Motor neuron (in vitro differentiated cells): ENCODE data around the gene ZW10. TPM values are rescaled to one million over a fixed set of nuclear protein-coding genes. Genes with fewer than 3 reads are reported as not detected.

Experiments used
- ATAC-seq, 8 experiments: fragments of 200-7000 bp; cut with Tn5 transposase; replicated peaks in 6 of 8; 2 replicates each; pipeline ENCODE4 v1.8.0; 2021; ENCODE audit warnings: mild to moderate bottlenecking in 8 of 8, moderate library complexity in 8 of 8
- H3K27ac ChIP-seq, 2 donors: fragments of 250-450 bp; sonication (Bioruptor Pico); 2 replicates each; pipeline ENCODE4 v1.9.0; 2021; ENCODE audit warnings: antibody characterized with exemption in 2 of 2, mild to moderate bottlenecking in 2 of 2, moderate library complexity in 1 of 2
- H3K4me1 ChIP-seq, 2 donors: fragments of 250-450 bp; sonication (Bioruptor Pico); replicated peaks in 1 of 2; 2 replicates each; pipeline ENCODE4 v1.6.1; 2021; ENCODE audit warnings: antibody characterized with exemption in 2 of 2, mild to moderate bottlenecking in 2 of 2, moderate library complexity in 1 of 2
- H3K4me3 ChIP-seq, 5 donors: fragments of 250-450 bp; sonication (Bioruptor Pico); 2 replicates each; pipeline ENCODE4 v1.9.0; 2021; ENCODE audit warnings: antibody characterized with exemption in 5 of 5, mild to moderate bottlenecking in 5 of 5, moderate library complexity in 4 of 5
- WGBS, 10 experiments: fragments of 450-650 bp; shearing (Covaris generic); methylation state at CpG; one replicate each; pipeline ENCODE4 v1.0.0; 2022; 5-methylcytosine and 5-hydroxymethylcytosine counted together
- in situ Hi-C, 9 experiments: fragments of 400-800 bp; cut with MboI; loops; one replicate each; pipeline ENCODE4 v1.15.0; 2021; ENCODE audit warnings: low sequenced_read_pairs in 9 of 9, low pct_unique_long_range_greater_than_20kb in 2 of 9; ENCODE audit not compliant: unreplicated experiment in 9 of 9
- total RNA-seq, 8 experiments: library from RNA; unstranded; fragments of 300-600 nt; gene quantifications; 2 replicates each; pipeline versions ENCODE4 v1.2.3 to v1.2.4, GENCODE V29; 2022

The ZW10 gene
- total RNA-seq, 8 experiments from 2014 or later = 10.1 to 25.5 (median 17.9) TPM

DNA sequence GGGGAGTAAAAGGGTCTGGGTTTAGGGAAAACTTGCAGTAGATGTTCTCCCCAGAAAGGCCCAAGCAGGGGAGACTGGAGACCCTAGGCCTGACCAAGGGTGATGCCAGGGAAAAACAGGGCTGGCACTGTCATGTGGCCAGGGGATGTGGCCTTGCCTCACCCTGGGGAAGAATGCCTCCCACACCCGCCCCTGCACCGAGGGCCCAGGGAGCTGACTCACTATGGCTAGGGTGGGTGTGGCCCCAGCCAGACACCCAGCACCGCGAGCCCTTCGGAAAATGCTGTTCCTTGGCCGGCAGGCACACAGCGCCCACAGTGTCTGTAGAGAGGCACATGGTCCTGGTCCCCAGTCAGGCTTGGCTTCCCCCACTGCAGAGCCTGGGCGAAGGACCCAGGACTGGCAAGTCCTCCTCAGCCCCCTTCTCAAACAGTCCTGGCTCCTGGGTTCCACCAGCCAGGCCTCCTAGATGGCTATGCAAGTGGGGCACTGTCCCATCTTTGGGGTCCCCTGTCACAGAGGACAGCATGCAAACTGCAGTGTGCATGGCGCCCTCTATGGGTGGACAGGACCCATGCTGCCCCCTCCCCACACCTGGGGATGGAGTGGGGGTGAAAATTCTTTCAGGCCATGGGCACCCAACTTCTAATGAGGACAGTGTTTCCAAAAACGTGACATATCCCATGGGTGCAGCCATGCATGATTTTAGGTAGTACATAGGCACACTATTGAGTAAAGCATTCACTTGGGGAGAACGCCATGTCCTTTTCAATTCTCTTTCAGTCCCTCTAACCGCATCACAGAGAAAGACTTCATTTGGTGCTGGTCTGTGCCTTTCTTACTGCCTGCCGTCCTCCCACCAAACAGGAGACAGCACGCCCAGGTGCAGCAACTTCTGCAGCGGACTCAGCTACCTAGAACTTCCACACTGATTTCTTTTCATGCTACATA, 82.6 kb downstream of the ZW10 start:
- H3K4me3 ChIP-seq = no peak overlapping the region
- 20 to 94% (median 83%) methylated on average over 1 to 10 of the region's 15 CpGs; no CpG with 5 or more reads in 2 of the 10 experiments for WGBS, 10 experiments
- H3K27ac ChIP-seq = no peak overlapping the region
- H3K4me1 ChIP-seq = no peaks in the 10 kb centered on the region
- in situ Hi-C loops = no loop called here
- ATAC-seq = peak; percentile 29 to 99 (median 52)

- Histone ChIP-seq H3K27ac (no peak overlapping the region), H3K4me3 (no peak overlapping the region), H3K4me1 (no peaks in the 10 kb centered on the region)
- in situ Hi-C loops = no loop called here
- peak in 2 of 8 experiments; percentile 13 to 17 for ATAC-seq
- 80 to 87% (median 86%) methylated on average over 1 to 4 of the region's 19 CpGs; no CpG with 5 or more reads in 7 of the 10 experiments for WGBS, 10 experiments
Observed at GRCh38 chr11:113689768-113690618, 83.5 kb downstream of the ZW10 start.

DNA sequence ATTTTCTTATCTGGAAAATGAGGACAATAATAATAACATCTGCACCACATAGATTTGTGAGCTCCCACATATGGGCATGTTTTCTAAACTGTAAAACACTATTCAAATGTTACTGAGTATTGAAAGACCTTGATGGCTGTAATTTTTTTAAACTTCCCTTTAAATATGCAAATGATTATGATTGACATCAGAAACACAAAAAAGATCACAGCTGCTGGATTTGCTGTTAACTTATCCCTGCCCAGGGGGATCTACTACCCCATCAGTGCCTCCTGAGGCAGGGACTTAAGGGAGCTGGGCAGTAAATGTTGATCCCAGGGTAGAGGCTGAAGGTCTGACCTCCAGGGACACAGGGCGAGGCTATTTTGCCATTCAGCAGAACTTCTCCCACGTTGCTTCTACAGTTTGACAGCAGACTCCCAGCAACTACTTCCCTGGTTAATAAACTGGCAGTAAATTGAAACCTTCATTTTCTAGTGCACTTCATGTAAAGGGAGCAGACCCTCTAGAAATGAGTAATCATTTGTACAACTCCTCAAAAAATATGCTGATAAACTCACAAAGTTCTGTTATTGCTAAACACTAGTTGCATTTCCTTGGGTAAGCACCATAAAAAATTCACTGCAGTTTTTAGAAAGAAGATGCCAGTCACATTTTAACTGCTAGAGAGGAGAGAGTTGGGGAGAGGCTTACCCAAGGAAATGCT, 87.7 kb downstream of the ZW10 start:
- 0 to 67% (median 53%) methylated on average over 1 to 2 of the region's 2 CpGs; no CpG with 5 or more reads in 6 of the 10 experiments for WGBS, 10 experiments
- peaks cover 14 to 15% of the 10 kb centered on the region in 2 donors for H3K4me1 ChIP-seq
- in situ Hi-C loops = no loop called here
- H3K4me3 ChIP-seq = no peak overlapping the region
- no peak for ATAC-seq
- H3K27ac ChIP-seq = no peak overlapping the region

- in situ Hi-C loops = no loop called here
- no peak overlapping the region for H3K27ac ChIP-seq
- no peak overlapping the region for H3K4me3 ChIP-seq
- peaks cover 14 to 15% of the 10 kb centered on the region in 2 donors for H3K4me1 ChIP-seq
- ATAC-seq = peak in 1 of 8 experiments; percentile 30
- WGBS, 10 experiments = 0 to 40% (median 10%) methylated on average over 1 to 3 of the region's 5 CpGs; no CpG with 5 or more reads in 2 of the 10 experiments
Observed at GRCh38 chr11:113684496-113684895, 89.0 kb downstream of the ZW10 start.

DNA sequence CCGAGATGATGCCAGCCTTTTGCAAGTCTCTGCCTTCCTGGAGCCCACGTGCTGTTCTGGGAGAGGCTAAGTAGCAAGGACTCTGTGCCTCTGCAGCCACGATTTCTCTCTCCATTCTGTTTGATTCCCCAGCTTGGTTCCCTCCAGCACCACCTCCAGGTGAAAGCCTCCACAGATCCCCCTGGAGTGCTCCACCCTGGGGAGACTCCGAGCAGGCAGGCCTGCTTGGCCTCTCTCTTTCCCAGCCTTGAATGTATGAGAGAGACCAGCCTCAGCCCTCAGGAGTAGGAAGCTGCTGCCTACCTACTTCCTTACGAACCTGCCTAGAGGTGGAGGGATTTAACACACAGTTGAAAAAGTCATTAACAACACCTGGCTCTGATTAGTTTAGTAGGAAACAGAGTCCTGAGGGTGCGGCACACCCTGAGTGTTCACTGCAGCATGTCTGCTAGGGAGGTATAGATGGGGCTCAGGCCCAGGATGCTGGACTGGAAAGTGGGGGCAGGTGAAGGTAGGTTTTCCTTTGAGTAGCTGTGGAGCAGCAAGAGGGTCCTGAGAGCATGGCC, 89.9 kb downstream of the ZW10 start:
- peaks cover 14 to 15% of the 10 kb centered on the region in 2 donors for H3K4me1 ChIP-seq
- 17 to 100% (median 86%) methylated on average over 1 to 2 of the region's 6 CpGs; no CpG with 5 or more reads in 3 of the 10 experiments for WGBS, 10 experiments
- no peak for ATAC-seq
- in situ Hi-C loops = no loop called here
- no peak overlapping the region for H3K27ac ChIP-seq
- H3K4me3 ChIP-seq = no peak overlapping the region

Other genes starting within 250 kb of the ZW10 start
- 1 to 10 TPM in 6 of 8 experiments, under 1 TPM in 2; 0.36 to 6.2 (median 1.7) TPM for gene TMPRSS5, start 67.4 kb downstream of the ZW10 start, total RNA-seq
- gene CLDN25, start 6.1 kb upstream of the ZW10 start, total RNA-seq = not detected
- 10 to 100 TPM; 10.4 to 41.6 (median 18.0) TPM for gene USP28, start 101.9 kb upstream of the ZW10 start, total RNA-seq
- under 1 TPM in 3 of 8 experiments, not detected in 5; 0.11 to 0.47 (median 0.21) TPM for gene HTR3B, start 131.1 kb upstream of the ZW10 start, total RNA-seq
- gene HTR3A, start 201.4 kb upstream of the ZW10 start, total RNA-seq = 10 to 100 TPM in 1 of 8 experiments, under 1 TPM in 6, not detected in 1; 0.05 to 12.0 (median 0.10) TPM